ENCODE measurements around the gene CARD9.

CARD9 gene

DNA sequence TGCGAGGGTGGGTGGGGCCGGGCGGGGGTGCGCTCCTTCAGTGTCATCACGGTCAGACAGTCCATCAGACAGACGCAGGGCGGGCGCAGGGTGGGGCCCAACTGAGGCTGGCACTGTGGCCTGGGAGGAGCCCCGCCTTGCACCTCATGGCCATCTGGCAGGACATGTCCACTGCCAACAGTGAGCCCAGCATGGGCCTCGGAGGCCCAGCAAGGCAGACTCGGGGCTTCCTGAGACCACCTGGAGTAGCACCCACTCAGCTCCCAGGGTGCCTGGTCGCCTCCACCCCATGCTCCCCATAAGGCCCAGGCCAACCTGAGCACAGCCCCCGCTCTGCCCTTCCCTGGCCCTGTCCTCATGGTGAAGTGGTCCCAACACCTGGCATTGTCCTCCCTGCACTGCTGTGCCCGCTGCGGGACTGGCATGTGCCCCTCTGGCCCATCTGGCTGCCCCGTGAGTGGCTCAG lies 54.7 kb downstream of the CARD9 start:
- DNase-seq, result no peak

DNA sequence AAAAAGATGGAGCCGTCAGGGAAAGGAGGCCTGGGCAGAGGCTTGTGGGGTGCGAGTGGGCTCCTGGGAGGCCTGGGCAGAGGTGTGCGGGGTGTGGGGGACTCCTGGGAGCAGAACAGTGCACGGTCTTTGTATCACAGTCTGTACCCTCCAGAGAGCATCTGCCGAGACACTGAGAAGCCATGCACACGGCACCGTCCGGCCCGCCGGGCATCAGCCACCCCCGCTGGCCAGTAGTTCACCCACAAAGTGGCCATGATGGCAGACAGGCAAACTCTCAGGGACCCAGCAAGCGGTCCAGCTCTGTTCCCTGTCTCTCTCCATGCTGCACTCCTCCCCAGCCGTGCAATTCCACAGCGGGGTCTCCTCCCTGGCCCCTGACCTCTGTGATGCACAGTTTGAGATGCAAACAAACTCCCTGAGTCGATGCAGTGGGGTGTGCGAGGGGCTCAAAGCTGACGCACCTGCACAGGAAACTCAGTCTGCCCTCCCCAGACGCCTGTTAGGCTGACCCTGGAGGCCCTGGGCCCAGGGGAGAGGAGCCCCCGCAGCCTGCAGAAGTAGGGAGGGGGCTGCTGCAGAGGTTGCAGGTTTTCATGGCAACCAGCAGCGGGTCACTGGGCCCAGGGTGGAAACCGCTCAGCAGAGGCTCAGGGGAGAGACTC lies 55.2 kb downstream of the CARD9 start:
- DNase-seq, result no peak

DNA sequence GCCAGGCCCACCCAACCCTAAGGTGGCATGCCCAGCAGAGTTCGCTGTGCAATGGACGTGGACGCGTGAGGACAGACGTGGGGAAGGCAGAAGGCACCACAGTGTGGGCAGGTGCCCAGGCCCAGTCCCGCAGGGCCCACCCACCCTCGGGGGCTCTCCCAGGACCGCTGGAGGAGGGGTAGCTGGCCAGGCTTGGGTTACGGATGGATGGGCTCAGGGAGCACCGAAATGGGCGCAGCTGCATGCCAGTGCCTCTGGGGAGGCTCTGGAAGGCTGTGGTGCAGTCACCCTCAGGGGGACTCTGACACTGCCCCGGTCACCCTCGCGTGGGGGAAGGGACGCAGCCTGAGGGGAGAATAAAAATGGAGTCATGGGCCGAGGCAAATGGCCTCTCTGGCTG lies 55.8 kb downstream of the CARD9 start:
- DNase-seq, result no peak

DNA sequence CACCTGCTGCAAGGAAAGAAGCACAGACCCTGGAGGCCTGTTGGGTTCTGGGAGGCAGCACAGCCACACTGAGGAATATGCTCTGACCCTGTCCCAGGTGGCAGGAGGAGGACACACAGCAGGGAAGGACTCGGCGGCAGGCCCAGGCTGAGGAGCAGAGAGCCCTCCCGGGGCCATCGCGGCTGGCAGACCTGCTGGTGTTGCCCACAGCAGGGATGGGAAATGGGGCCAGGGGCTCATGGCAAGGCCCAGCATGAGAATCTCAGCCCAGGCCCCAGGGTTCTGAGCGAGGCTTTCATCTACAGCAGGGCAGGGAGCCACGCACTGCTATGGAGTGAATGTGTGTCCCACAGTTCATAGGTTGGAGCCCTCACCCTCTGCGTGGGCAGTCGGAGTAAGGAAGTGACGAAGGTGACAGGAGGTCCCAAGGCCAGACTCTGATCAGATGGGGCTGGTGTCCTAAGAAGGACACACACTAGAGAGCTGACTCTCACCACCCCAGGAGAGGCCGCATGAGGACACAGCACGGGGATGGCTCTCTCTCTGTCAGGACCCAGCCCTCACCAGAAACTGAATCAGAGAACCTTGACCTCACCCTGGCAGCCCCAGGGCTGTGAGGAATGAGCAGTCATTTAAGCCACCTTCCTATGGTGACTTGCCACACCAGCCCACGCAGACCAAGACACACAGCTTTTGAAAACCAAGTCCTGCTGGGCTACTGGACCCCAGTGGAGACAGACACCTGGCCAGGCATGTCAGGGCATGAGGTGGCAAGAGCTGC lies 56.4 kb downstream of the CARD9 start:
- DNase-seq, result no peak

DNA sequence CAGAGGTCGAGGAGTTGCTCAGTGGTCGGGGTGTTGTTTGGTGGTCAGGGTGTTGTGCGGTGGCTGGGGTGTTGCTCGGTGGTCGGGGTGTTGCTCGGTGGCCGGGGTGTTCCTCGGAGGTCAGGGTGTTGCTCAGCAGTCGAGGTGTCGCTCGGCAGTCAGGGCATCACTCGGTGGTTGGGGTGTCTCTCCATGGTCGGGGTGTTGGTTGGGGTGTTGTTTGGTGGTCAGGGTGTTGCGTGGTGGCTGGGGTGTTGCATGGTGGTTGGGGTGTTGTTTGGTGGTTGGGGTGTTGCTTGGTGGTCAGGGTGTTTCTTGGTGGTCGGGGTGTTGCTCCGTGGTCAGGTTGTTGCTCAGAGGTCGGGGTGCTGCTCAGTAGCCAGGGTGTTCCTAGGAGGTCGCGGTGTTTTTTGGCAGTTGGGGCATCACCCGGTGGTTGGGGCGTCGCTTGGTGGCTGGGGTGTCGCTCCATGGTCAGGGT lies 57.2 kb downstream of the CARD9 start:
- DNase-seq, result no peak

DNA sequence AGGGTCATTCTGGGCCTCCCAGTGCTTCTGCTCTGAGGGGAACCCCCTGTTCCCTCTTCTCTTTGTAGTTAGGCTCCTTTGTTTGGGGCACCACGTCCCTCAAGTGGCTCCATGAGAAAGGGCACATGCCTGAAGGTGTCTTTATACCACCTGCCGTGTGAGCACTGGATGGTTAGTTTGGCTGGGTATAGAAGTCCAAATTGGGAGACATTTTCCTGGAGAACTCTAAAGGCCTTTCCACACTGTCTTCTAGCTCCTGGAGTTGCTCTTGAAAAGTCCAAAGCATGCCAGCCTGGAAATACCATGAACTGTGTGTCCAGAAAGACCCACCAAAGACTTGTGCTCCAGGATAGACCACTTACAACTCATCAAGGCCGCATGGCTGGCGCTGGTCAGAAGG lies 58.5 kb downstream of the CARD9 start:
- no peak for DNase-seq

DNA sequence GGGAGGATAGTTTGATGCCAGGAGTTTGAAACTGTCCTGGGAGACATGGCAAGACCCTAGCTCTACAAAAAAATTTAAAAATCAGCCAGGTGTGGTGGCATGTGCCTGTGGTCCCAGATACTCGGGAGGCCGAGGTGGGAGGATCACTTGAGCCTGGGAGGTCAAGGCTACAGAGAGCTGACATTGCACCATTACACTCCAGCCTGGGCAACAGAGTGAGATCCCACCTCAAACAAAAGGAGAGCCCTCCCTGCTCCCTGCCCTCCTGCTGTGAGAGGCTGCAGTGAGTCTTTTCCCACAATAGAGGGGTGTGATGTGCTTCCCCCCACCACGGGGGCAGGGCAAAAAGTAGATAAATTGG lies 59.4 kb downstream of the CARD9 start:
- DNase-seq, result no peak

Data from effector CD4-positive, alpha-beta T cell (primary cell).